Neuronal stem cell (in vitro differentiated cells): ENCODE data around the gene ISG15.

Experiments used
- DNase-seq: peaks from one replicate; pipeline ENCODE4 v3.0.0-alpha.2; 2013; ENCODE audit warnings: low spot score
- H2AFZ ChIP-seq: one replicate; pipeline ENCODE4 v1.6.1; 2013; ENCODE audit warnings: mild to moderate bottlenecking, low read length, inconsistent platforms
- H2AK5ac ChIP-seq: 2 replicates; pipeline ENCODE4 v1.6.1; 2013; ENCODE audit warnings: low read depth, mild to moderate bottlenecking, inconsistent platforms, low read length, moderate library complexity, mixed read lengths
- H2BK120ac ChIP-seq: 2 replicates; pipeline ENCODE4 v1.6.1; 2013; ENCODE audit warnings: low read depth, mild to moderate bottlenecking, inconsistent platforms, low read length, moderate library complexity, mixed read lengths
- H2BK12ac ChIP-seq: one replicate; pipeline ENCODE4 v1.6.1; 2013; ENCODE audit warnings: low read length, inconsistent platforms
- H2BK15ac ChIP-seq: 2 replicates; pipeline ENCODE4 v1.6.1; 2013; ENCODE audit warnings: mild to moderate bottlenecking, low read length, inconsistent platforms, mixed read lengths
- H2BK5ac ChIP-seq: one replicate; pipeline ENCODE4 v1.6.1; 2013; ENCODE audit warnings: inconsistent platforms, mild to moderate bottlenecking, low read length, moderate library complexity
- H3K14ac ChIP-seq: one replicate; pipeline ENCODE4 v1.6.1; 2013; ENCODE audit warnings: low read length, inconsistent platforms
- H3K18ac ChIP-seq: 2 replicates; pipeline ENCODE4 v1.6.1; 2013; ENCODE audit warnings: low read length, inconsistent platforms
- H3K23ac ChIP-seq: 2 replicates; pipeline ENCODE4 v1.6.1; 2013; ENCODE audit warnings: low read depth, mild to moderate bottlenecking, mixed read lengths, low read length, inconsistent platforms; ENCODE audit not compliant: poor library complexity
- H3K27ac ChIP-seq: replicated peaks from 3 replicates; pipeline ENCODE4 v1.5.1; 2013; ENCODE audit warnings: low read length, inconsistent platforms
- H3K27me3 ChIP-seq, 3 experiments: 2 replicates each; pipeline ENCODE4 v1.6.1; 2013; ENCODE audit warnings: low read length in 3 of 3, mild to moderate bottlenecking in 2 of 3, inconsistent platforms in 1 of 3, low read depth in 1 of 3, mixed read lengths in 1 of 3, moderate library complexity in 1 of 3; ENCODE audit not compliant: control insufficient read depth in 3 of 3, insufficient read depth in 3 of 3
- H3K36me3 ChIP-seq, 2 donors: replicated peaks in 1 of 2; 2 replicates each; pipeline ENCODE4 v1.6.1; 2013; ENCODE audit warnings: low read length in 2 of 2; ENCODE audit not compliant: control insufficient read depth in 2 of 2, insufficient read depth in 2 of 2
- H3K4ac ChIP-seq: 2 replicates; pipeline ENCODE4 v1.6.1; 2013; ENCODE audit warnings: inconsistent platforms, mild to moderate bottlenecking, low read length, moderate library complexity
- H3K4me1 ChIP-seq, 2 donors: 1 replicate in 1 of 2; 2 replicates in 1 of 2; pipeline ENCODE4 v1.6.1; 2013; ENCODE audit warnings: low read length in 2 of 2, low read depth in 1 of 2; ENCODE audit not compliant: control insufficient read depth in 2 of 2, insufficient read depth in 1 of 2
- H3K4me2 ChIP-seq: one replicate; pipeline ENCODE4 v1.6.1; 2013; ENCODE audit warnings: mild to moderate bottlenecking, low read length, inconsistent platforms; ENCODE audit not compliant: insufficient read depth, poor library complexity, severe bottlenecking
- H3K4me3 ChIP-seq, 2 donors: 2 replicates each; pipeline ENCODE4 v1.5.1; 2013; ENCODE audit warnings: low read length in 2 of 2, mild to moderate bottlenecking in 2 of 2, inconsistent platforms in 1 of 2, moderate library complexity in 1 of 2
- H3K79me1 ChIP-seq: one replicate; pipeline ENCODE4 v1.6.1; 2013; ENCODE audit warnings: low read depth, mild to moderate bottlenecking, inconsistent platforms, low read length, moderate library complexity
- H3K9ac ChIP-seq: one replicate; pipeline ENCODE4 v1.6.1; 2013; ENCODE audit warnings: mild to moderate bottlenecking, low read depth, low read length, inconsistent platforms; ENCODE audit not compliant: poor library complexity
- H3K9me3 ChIP-seq, 2 donors: replicated peaks in 1 of 2; 2 replicates each; pipeline versions ENCODE3 to v1.6.1; 2013; ENCODE audit warnings: low read length in 2 of 2, mild to moderate bottlenecking in 2 of 2, inconsistent platforms in 1 of 2, low read depth in 1 of 2, mixed read lengths in 1 of 2, moderate library complexity in 1 of 2; ENCODE audit not compliant: control insufficient read depth in 2 of 2, insufficient read depth in 1 of 2
- H4K8ac ChIP-seq: one replicate; pipeline ENCODE4 v1.6.1; 2013; ENCODE audit warnings: low read depth, mild to moderate bottlenecking, inconsistent platforms, low read length, moderate library complexity
- H4K91ac ChIP-seq: one replicate; pipeline ENCODE4 v1.6.1; 2013; ENCODE audit warnings: low read length, low read depth, mild to moderate bottlenecking, inconsistent platforms; ENCODE audit not compliant: poor library complexity
- WGBS, 2 donors: extraction: QIAGEN DNeasy Blood & Tissue Kit; methylation state at CpG; one replicate each; pipeline ENCODE4 v1.1.7; 2013; ENCODE audit warnings: missing lambda C conversion rate in 2 of 2, mixed read lengths in 1 of 2; ENCODE audit not compliant: insufficient read length in 2 of 2, insufficient replicate concordance in 1 of 2; ENCODE audit errors: extremely low coverage in 2 of 2; 5-methylcytosine and 5-hydroxymethylcytosine counted together

The ISG15 gene

DNA sequence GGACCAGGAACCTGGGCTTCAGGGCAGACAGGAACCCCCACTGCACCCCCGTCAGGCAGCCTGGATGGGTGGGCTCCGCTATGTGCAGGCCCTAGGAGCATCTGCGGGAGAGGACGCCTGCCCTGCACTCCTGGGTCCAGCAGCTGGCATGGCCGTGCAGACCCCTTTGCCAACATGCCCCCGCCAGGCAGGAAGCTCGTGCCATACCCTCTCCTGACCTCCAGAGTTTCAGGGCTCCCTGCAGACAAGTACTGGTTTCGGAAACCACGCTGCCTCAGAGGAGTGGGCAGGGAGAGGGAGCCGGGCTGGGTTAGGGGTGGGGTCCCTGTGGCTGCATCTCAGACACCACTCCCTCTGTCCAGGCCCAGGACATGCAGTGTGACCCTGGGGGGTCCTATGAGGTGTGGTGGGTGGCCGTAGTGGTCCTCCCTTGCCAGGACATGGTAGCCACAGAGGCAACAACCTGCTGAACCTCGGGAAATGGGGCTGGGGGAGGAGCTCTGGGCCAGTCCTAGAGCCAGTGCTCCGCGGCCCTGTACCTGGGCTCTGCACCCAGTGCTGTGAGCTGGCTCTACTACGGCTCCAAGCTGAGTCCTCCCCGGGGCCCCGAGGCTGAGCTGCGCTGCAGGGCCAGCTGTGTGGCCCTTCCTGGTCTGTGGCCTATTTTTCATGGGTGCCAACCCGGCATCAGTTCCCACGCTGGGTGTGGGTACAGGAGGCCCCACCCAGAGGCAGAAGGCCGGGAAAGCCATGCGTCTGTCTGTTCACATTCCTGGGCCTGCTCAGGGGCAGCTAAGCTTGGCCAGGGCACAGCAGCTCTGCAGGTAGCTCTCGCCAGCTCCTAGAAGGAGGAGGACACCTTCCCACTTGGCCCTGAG is 45.6 kb upstream of the ISG15 start:
- Histone ChIP-seq H2BK5ac (no peak overlapping the region), H3K4me3 (no peak overlapping the region), H4K91ac (no peak overlapping the region), H3K9ac (no peak overlapping the region), H2AFZ (no peak overlapping the region), H2BK15ac (no peak overlapping the region), H3K4me1 (peaks cover 2 to 10% of the 10 kb centered on the region in 2 donors), H3K23ac (no peak overlapping the region), H2BK120ac (no peak overlapping the region), H3K27ac (no peak overlapping the region), H3K36me3 (peaks cover 8 to 19% of the 10 kb centered on the region in 2 donors), H3K79me1 (peaks cover 3% of the 10 kb centered on the region), H3K18ac (no peak overlapping the region), H2AK5ac (peak overlapping the region; percentile 56), H3K27me3 (peaks cover 15 to 68% (median 63%) of the 10 kb centered on the region in 3 experiments), H4K8ac (no peak overlapping the region), H3K4me2 (no peak overlapping the region), H3K4ac (no peak overlapping the region), H3K9me3 (peaks cover 0 to 6% of the 10 kb centered on the region in 2 donors), H3K14ac (peak overlapping the region; percentile 38), H2BK12ac (no peak overlapping the region)
- no peak for DNase-seq
- WGBS, 2 donors = no CpG with 5 or more reads among the region's 23 CpGs

DNA sequence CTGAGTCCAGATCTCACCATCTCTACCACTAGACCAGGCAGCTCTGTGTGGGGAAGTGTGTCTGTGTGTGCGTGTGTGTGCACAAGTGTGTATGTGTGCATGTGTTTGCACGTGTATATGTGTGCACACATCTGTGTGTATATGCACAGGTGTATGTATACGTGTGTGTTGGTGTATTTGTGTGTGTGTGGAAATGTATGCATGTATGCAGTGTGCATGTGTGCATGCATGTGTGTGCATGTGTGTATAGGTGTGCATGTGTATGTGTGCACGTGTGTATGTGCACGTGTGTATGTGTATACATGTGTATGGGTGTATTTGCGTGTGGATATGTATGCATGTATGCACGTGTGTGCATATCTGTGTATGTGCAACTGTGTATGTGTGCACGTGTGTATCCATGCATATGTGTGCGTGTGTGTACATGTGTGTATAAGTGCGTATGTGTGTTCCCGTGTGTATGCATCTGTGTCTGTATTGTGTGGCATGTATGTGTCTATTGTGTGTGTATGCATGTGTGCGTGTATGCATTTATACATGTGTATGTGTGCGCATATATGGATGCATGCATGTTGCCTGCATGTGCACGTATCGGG is 43.9 kb upstream of the ISG15 start:
- Histone ChIP-seq H3K4me3 (peak overlapping the region in 1 of 2 donors; percentile 71), H3K14ac (no peak overlapping the region), H3K36me3 (peaks cover 2 to 3% of the 10 kb centered on the region in 2 donors), H2AFZ (no peak overlapping the region), H2BK5ac (no peak overlapping the region), H2BK120ac (no peak overlapping the region), H3K27me3 (peaks cover 15 to 85% (median 67%) of the 10 kb centered on the region in 3 experiments), H3K4me2 (no peak overlapping the region), H3K9ac (no peak overlapping the region), H3K79me1 (no peaks in the 10 kb centered on the region), H3K4me1 (peaks cover 2 to 14% of the 10 kb centered on the region in 2 donors), H3K27ac (no peak overlapping the region), H3K18ac (no peak overlapping the region), H4K91ac (no peak overlapping the region), H2AK5ac (no peak overlapping the region), H4K8ac (no peak overlapping the region), H2BK12ac (no peak overlapping the region), H3K9me3 (peaks cover 0 to 6% of the 10 kb centered on the region in 2 donors), H2BK15ac (no peak overlapping the region), H3K4ac (no peak overlapping the region), H3K23ac (peak overlapping the region; percentile 19)
- WGBS, 2 donors = no CpG with 5 or more reads among the region's 15 CpGs
- DNase-seq = no peak

DNA sequence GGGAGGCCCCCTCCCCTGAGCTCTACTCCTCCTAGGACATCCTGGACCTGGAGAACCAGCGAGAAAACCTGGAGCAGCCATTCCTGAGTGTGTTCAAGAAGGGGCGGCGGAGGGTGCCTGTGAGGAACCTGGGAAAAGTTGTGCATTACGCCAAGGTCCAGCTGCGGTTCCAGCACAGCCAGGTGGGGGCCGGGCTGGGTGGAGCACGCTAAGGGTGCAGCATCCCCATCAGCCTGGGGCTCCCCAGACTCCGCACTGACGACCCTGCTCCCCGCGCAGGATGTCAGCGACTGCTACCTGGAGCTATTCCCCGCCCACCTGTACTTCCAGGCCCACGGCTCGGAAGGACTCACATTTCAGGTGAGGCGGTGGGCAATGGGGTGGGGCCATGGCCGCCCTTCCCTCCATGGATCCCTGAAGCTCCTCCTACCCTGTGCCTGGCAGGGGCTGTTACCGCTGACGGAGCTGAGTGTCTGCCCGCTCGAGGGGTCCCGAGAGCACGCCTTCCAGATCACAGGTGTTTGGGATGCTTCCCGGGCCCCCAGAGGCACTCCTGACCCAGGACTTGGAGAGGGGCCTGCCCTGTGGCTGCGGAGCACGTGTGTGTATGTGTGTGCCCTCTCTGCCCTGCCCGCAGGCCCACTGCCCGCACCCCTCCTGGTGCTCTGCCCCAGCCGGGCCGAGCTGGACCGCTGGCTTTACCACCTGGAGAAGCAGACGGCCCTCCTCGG is 42.9 kb upstream of the ISG15 start:
- peak overlapping the region; percentile 58 for H2BK15ac ChIP-seq
- no peak overlapping the region for H3K9ac ChIP-seq

More for the DNA sequence above, 42.9 kb upstream of the ISG15 start:
- Histone ChIP-seq H3K14ac (peak overlapping the region; percentile 38), H3K18ac (peak overlapping the region; percentile 64), H3K4me1 (peaks cover 2 to 14% of the 10 kb centered on the region in 2 donors), H3K4me2 (no peak overlapping the region), H2BK12ac (no peak overlapping the region), H2AFZ (no peak overlapping the region), H2BK120ac (no peak overlapping the region), H3K27me3 (peaks cover 15 to 95% (median 70%) of the 10 kb centered on the region in 3 experiments), H3K9me3 (peaks cover 0 to 6% of the 10 kb centered on the region in 2 donors), H3K23ac (no peak overlapping the region), H3K27ac (no peak overlapping the region), H3K36me3 (peaks cover 0 to 2% of the 10 kb centered on the region in 2 donors), H3K79me1 (no peaks in the 10 kb centered on the region), H2AK5ac (peak overlapping the region; percentile 61), H2BK5ac (no peak overlapping the region), H4K91ac (no peak overlapping the region), H3K4ac (no peak overlapping the region), H3K4me3 (peak overlapping the region in 1 of 2 donors; percentile 56), H4K8ac (no peak overlapping the region)
- no CpG with 5 or more reads among the region's 33 CpGs for WGBS, 2 donors
- no peak for DNase-seq
